ENCODE measurements around the gene ZFP64. TPM values are rescaled to one million over a fixed set of nuclear protein-coding genes. Genes with fewer than 3 reads are reported as not detected.
"Not testable (repeated sequence)": the region's sequence is repeated elsewhere in the genome, so short reads cannot be mapped to it uniquely, and the experiment has no call there.

Gene ZFP64
- polyA plus RNA-seq, 1 experiment, result 24.4 TPM

GRCh38 chr20:52139986-52140385 is 51.6 kb downstream of the ZFP64 start:
- CTCF ChIA-PET, result interaction anchor here (2.0 kb wide), 1 partner anchor 11 kb away, joined by 12 read pairs; no protein-coding TSS in a partner anchor
- Histone ChIP-seq H3K4me3 (ENCODE audit: low read depth, low read length) (no peak overlapping the region), H3K9me3 (ENCODE audit: control insufficient read depth, insufficient read depth, low read length) (no peaks in the 10 kb centered on the region), H3K27ac (ENCODE audit: low read depth, low read length) (no peak overlapping the region), H3K27me3 (ENCODE audit: control insufficient read depth, insufficient read depth, low read length) (no peaks in the 10 kb centered on the region)
- POLR2A ChIA-PET, result no interaction called here
- TF ChIP-seq CTCF (IDR thresholded peaks at IDR 0.05; ENCODE audit: low read depth, low read length), result no peak
- no peak for DNase-seq (ENCODE audit: low read depth, low spot score)

GRCh38 chr20:52137850-52138249 is 53.7 kb downstream of the ZFP64 start:
- CTCF ChIA-PET, result interaction anchor here (0.8 to 2.6 kb wide), 2 partner anchors 9 to 13 kb away, joined by 4 to 14 read pairs; no protein-coding TSS in a partner anchor
- DNase-seq (ENCODE audit: low read depth, low spot score), result no peak
- no peak for TF ChIP-seq CTCF (IDR thresholded peaks at IDR 0.05; ENCODE audit: low read depth, low read length)

GRCh38 chr20:52133714-52134113 is 57.9 kb downstream of the ZFP64 start:
- H3K27me3 ChIP-seq (ENCODE audit: control insufficient read depth, insufficient read depth, low read length); DNase-seq (ENCODE audit: low read depth, low spot score); H3K27ac ChIP-seq (ENCODE audit: low read depth, low read length); H3K4me3 ChIP-seq (ENCODE audit: low read depth, low read length); POLR2A ChIA-PET; H3K9me3 ChIP-seq (ENCODE audit: control insufficient read depth, insufficient read depth, low read length): not testable (repeated sequence)
- CTCF ChIA-PET, result interaction anchor here (0.7 to 1.5 kb wide), 2 partner anchors 17 to 300 kb away, joined by 3 to 4 read pairs; no protein-coding TSS in a partner anchor

More at GRCh38 chr20:52137850-52138249, 53.7 kb downstream of the ZFP64 start:
- no peak overlapping the region for H3K4me3 ChIP-seq (ENCODE audit: low read depth, low read length)
- H3K9me3 ChIP-seq (ENCODE audit: control insufficient read depth, insufficient read depth, low read length), result no peaks in the 10 kb centered on the region
- no peaks in the 10 kb centered on the region for H3K27me3 ChIP-seq (ENCODE audit: control insufficient read depth, insufficient read depth, low read length)
- no peak overlapping the region for H3K27ac ChIP-seq (ENCODE audit: low read depth, low read length)
- POLR2A ChIA-PET, result no interaction called here

GRCh38 chr20:52132337-52132736 is 59.2 kb downstream of the ZFP64 start:
- ChIA-PET CTCF (no interaction called here), POLR2A (no interaction called here)
- Histone ChIP-seq H3K27ac (ENCODE audit: low read depth, low read length) (no peak overlapping the region), H3K27me3 (ENCODE audit: control insufficient read depth, insufficient read depth, low read length) (no peaks in the 10 kb centered on the region), H3K9me3 (ENCODE audit: control insufficient read depth, insufficient read depth, low read length) (peaks cover 4% of the 10 kb centered on the region; the same call in 1 of the 2 replicates), H3K4me3 (ENCODE audit: low read depth, low read length) (no peak overlapping the region)
- TF ChIP-seq CTCF (IDR thresholded peaks at IDR 0.05; ENCODE audit: low read depth, low read length), result no peak
- no peak for DNase-seq (ENCODE audit: low read depth, low spot score)

GRCh38 chr20:52131048-52131643 is 60.4 kb downstream of the ZFP64 start:
- POLR2A ChIA-PET, result no interaction called here
- no peaks in the 10 kb centered on the region for H3K27me3 ChIP-seq (ENCODE audit: control insufficient read depth, insufficient read depth, low read length)
- no peak for DNase-seq (ENCODE audit: low read depth, low spot score)
- CTCF ChIA-PET, result no interaction called here
- peaks cover 4% of the 10 kb centered on the region; the same call in 1 of the 2 replicates for H3K9me3 ChIP-seq (ENCODE audit: control insufficient read depth, insufficient read depth, low read length)
- H3K4me3 ChIP-seq (ENCODE audit: low read depth, low read length), result no peak overlapping the region
- H3K27ac ChIP-seq (ENCODE audit: low read depth, low read length), result no peak overlapping the region
- no peak for TF ChIP-seq CTCF (IDR thresholded peaks at IDR 0.05; ENCODE audit: low read depth, low read length)

All from AG04450 (cell line).